Thyroid gland (tissue), 4 donors: ENCODE measurements around the gene PAX6. TPM values are rescaled to one million over a fixed set of nuclear protein-coding genes. Genes with fewer than 3 reads are reported as not detected.

Experiments used
- DNase-seq, 2 donors: peaks; one replicate each; pipeline ENCODE4 v3.0.0-alpha.2; 2019
- H3K27ac ChIP-seq, 3 donors: fragments of 200-600 bp; sonication (generic); 1 replicate in 2 of 3; 2 replicates in 1 of 3; pipeline ENCODE4 v1.5.1; 2016 to 2019; ENCODE audit warnings: mild to moderate bottlenecking in 1 of 3, moderate library complexity in 1 of 3
- H3K27me3 ChIP-seq: fragments of 200-600 bp; sonication (generic); one replicate; pipeline ENCODE4 v1.5.1; 2019
- H3K36me3 ChIP-seq, 2 donors: fragments of 200-600 bp; sonication (generic); one replicate each; pipeline ENCODE4 v1.5.1; 2016 to 2019
- H3K4me1 ChIP-seq, 2 donors: fragments of 200-600 bp; sonication (generic); one replicate each; pipeline ENCODE4 v1.5.1; 2017 to 2019
- H3K4me3 ChIP-seq, 3 donors: fragments of 200-600 bp; sonication (generic); replicated peaks in 1 of 3; 1 replicate in 2 of 3; 2 replicates in 1 of 3; pipeline ENCODE4 v1.5.1; 2016; ENCODE audit warnings: mild to moderate bottlenecking in 1 of 3
- H3K9me3 ChIP-seq: fragments of 200-600 bp; sonication (generic); one replicate; pipeline ENCODE4 v1.5.1; 2017
- CTCF ChIP-seq, 6 experiments: fragments of 200-600 bp in 3 of 6; fragments of 450-650 bp in 3 of 6; sonication (generic) in 3 of 6; IDR thresholded peaks; one replicate each; pipeline ENCODE4 v1.5.1; 2016 to 2019; ENCODE audit warnings: antibody characterized with exemption in 6 of 6, mild to moderate bottlenecking in 2 of 6, inconsistent platforms in 1 of 6, moderate library complexity in 1 of 6
- POLR2A ChIP-seq, 2 donors: fragments of 450-650 bp; IDR thresholded peaks; one replicate each; pipeline ENCODE4 v1.6.1; 2017; ENCODE audit warnings: antibody characterized with exemption in 2 of 2, mild to moderate bottlenecking in 2 of 2, moderate library complexity in 1 of 2
- WGBS, 2 donors: methylation state at CpG; one replicate each; pipeline ENCODE4 v1.1.5; 2017; 5-methylcytosine and 5-hydroxymethylcytosine counted together
- intact Hi-C: fragments of 100-400 bp; cut with DNase I; formaldehyde crosslinking; loops from one replicate; pipeline ENCODE4 v1.15.1; 2023
- total RNA-seq, 4 donors: library from RNA; depleted of rRNA; stranded (reverse); fragments of >200 nt; gene quantifications; one replicate each; pipeline ENCODE4 v1.2.3, GENCODE V29; 2016

Gene PAX6
- total RNA-seq, 4 donors from 2014 or later = not detected

- H3K27me3 ChIP-seq = no peaks in the 10 kb centered on the region
- no peaks in the 10 kb centered on the region for H3K36me3 ChIP-seq
- WGBS, 2 donors = 77 to 81% methylated on average over 2 of the region's 2 CpGs
- TF ChIP-seq CTCF (IDR thresholded peaks at IDR 0.05) (no peak), POLR2A (IDR thresholded peaks at IDR 0.05) (no peak)
- intact Hi-C loops = no loop called here
- no peak overlapping the region for H3K27ac ChIP-seq
- no peaks in the 10 kb centered on the region for H3K4me1 ChIP-seq
- no peak overlapping the region for H3K4me3 ChIP-seq
- no peak for DNase-seq
- H3K9me3 ChIP-seq = no peaks in the 10 kb centered on the region
Observed at GRCh38 chr11:31847761-31848160, 36.6 kb upstream of the PAX6 start.

DNA sequence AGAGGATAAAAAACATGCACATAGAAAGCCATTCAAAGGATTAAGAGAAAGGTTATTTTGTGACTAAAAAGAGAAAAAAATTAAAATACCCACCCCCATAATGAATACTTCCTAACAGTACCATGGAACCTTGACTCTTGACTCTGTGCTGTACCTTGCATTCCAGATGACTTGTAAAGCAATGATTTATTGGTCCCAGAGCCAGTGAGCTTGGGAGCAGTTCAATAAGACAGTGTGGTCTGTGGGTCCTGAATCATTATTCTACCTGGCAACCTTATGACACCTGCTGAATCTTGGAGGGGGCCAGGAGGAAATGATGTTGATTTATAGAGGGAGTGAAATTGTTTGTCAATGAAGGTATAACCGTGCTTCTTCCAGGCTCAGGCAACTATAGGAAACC lies 34.2 kb upstream of the PAX6 start:
- Histone ChIP-seq H3K4me3 (no peak overlapping the region), H3K36me3 (no peaks in the 10 kb centered on the region), H3K27me3 (no peaks in the 10 kb centered on the region), H3K27ac (no peak overlapping the region), H3K4me1 (no peaks in the 10 kb centered on the region), H3K9me3 (no peaks in the 10 kb centered on the region)
- intact Hi-C loops = no loop called here
- no peak for DNase-seq
- WGBS, 2 donors = 85 to 90% methylated on average over 1 of the region's 1 CpG
- no peak for TF ChIP-seq POLR2A (IDR thresholded peaks at IDR 0.05)
- no peak for TF ChIP-seq CTCF (IDR thresholded peaks at IDR 0.05)

DNA sequence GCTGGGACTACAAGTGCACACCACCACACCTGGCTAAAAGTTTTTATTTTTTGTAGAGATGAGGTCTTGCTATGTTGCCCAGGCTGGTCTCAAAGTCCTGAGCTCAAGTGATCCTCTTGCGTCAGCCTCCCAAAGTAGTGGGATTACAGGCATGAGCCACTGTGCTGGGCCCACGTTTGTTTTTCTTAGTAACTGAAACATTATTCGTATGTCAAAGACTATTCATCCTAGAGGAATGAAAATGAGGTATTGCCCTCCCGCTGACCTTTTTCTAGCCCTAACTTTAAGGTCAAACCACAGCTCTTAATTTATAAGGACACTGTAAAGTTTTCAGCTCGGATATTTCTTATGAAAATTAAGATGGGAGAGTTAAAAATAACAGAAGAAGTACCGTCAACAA lies 33.2 kb upstream of the PAX6 start:
- Histone ChIP-seq H3K4me1 (no peaks in the 10 kb centered on the region), H3K27me3 (no peaks in the 10 kb centered on the region), H3K27ac (no peak overlapping the region), H3K36me3 (no peaks in the 10 kb centered on the region), H3K4me3 (no peak overlapping the region), H3K9me3 (no peaks in the 10 kb centered on the region)
- TF ChIP-seq CTCF (IDR thresholded peaks at IDR 0.05) = no peak
- TF ChIP-seq POLR2A (IDR thresholded peaks at IDR 0.05) = no peak
- 51 to 55% methylated on average over 6 of the region's 6 CpGs for WGBS, 2 donors
- no peak for DNase-seq
- intact Hi-C loops = no loop called here

GRCh38 chr11:31841435-31841834 lies 30.3 kb upstream of the PAX6 start:
- H3K4me3 ChIP-seq = no peak overlapping the region
- no peaks in the 10 kb centered on the region for H3K9me3 ChIP-seq
- TF ChIP-seq CTCF (IDR thresholded peaks at IDR 0.05) (no peak), POLR2A (IDR thresholded peaks at IDR 0.05) (no peak)
- H3K36me3 ChIP-seq = no peaks in the 10 kb centered on the region
- intact Hi-C loops = no loop called here
- H3K27me3 ChIP-seq = no peaks in the 10 kb centered on the region
- 79 to 80% methylated on average over 3 of the region's 3 CpGs for WGBS, 2 donors
- H3K4me1 ChIP-seq = no peaks in the 10 kb centered on the region
- no peak for DNase-seq
- H3K27ac ChIP-seq = no peak overlapping the region

GRCh38 chr11:31834237-31834636 lies 23.1 kb upstream of the PAX6 start:
- Histone ChIP-seq H3K27me3 (peaks cover 16% of the 10 kb centered on the region), H3K36me3 (no peaks in the 10 kb centered on the region), H3K27ac (no peak overlapping the region), H3K4me3 (no peak overlapping the region), H3K9me3 (no peaks in the 10 kb centered on the region), H3K4me1 (no peaks in the 10 kb centered on the region)
- no peak for TF ChIP-seq POLR2A (IDR thresholded peaks at IDR 0.05)
- no peak for DNase-seq
- intact Hi-C loops = no loop called here
- WGBS, 2 donors = 27 to 33% methylated on average over 1 of the region's 1 CpG

- Histone ChIP-seq H3K4me1 (peaks cover 0 to 10% of the 10 kb centered on the region in 2 donors), H3K9me3 (no peaks in the 10 kb centered on the region), H3K36me3 (no peaks in the 10 kb centered on the region), H3K4me3 (no peak overlapping the region), H3K27ac (no peak overlapping the region), H3K27me3 (peaks cover 51% of the 10 kb centered on the region)
- WGBS, 2 donors = 72 to 76% methylated on average over 4 of the region's 4 CpGs
- intact Hi-C loops = no loop called here
- no peak for DNase-seq
- TF ChIP-seq CTCF (IDR thresholded peaks at IDR 0.05) = no peak
- TF ChIP-seq POLR2A (IDR thresholded peaks at IDR 0.05) = no peak
Observed at GRCh38 chr11:31830406-31830805, 19.3 kb upstream of the PAX6 start.
